IPS DF 6.9 (cell line): ENCODE data around the gene TGFBR3L.
"Not testable (repeated sequence)": the region's sequence is repeated elsewhere in the genome, so short reads cannot be mapped to it uniquely, and the experiment has no call there.

Source experiments
- DNase-seq: peaks from one replicate; pipeline ENCODE4 v3.0.0-alpha.2; 2013; ENCODE audit warnings: low read depth, low spot score
- H3K27ac ChIP-seq: one replicate; pipeline ENCODE4 v1.5.1; 2013; ENCODE audit warnings: low read length, control low read depth
- H3K27me3 ChIP-seq: 2 replicates; pipeline ENCODE4 v1.6.1; 2013; ENCODE audit warnings: mild to moderate bottlenecking, low read length; ENCODE audit not compliant: control insufficient read depth, insufficient read depth
- H3K36me3 ChIP-seq: 2 replicates; pipeline ENCODE4 v1.6.1; 2013; ENCODE audit warnings: low read length; ENCODE audit not compliant: control insufficient read depth, insufficient read depth
- H3K4me1 ChIP-seq: 2 replicates; pipeline ENCODE4 v1.6.1; 2013; ENCODE audit warnings: low read length; ENCODE audit not compliant: control insufficient read depth, insufficient read depth
- H3K4me3 ChIP-seq: 2 replicates; pipeline ENCODE4 v1.5.1; 2013; ENCODE audit warnings: mild to moderate bottlenecking, low read length
- H3K9me3 ChIP-seq: 2 replicates; pipeline ENCODE4 v1.6.1; 2013; ENCODE audit warnings: low read length, inconsistent platforms; ENCODE audit not compliant: control insufficient read depth, insufficient read depth
- WGBS: extraction: QIAGEN DNeasy Blood & Tissue Kit; methylation state at CpG from one replicate; pipeline ENCODE4 v1.1.7; 2013; ENCODE audit warnings: mixed read lengths, missing lambda C conversion rate; ENCODE audit not compliant: insufficient read length, insufficient coverage; 5-methylcytosine and 5-hydroxymethylcytosine counted together

The TGFBR3L gene

DNA sequence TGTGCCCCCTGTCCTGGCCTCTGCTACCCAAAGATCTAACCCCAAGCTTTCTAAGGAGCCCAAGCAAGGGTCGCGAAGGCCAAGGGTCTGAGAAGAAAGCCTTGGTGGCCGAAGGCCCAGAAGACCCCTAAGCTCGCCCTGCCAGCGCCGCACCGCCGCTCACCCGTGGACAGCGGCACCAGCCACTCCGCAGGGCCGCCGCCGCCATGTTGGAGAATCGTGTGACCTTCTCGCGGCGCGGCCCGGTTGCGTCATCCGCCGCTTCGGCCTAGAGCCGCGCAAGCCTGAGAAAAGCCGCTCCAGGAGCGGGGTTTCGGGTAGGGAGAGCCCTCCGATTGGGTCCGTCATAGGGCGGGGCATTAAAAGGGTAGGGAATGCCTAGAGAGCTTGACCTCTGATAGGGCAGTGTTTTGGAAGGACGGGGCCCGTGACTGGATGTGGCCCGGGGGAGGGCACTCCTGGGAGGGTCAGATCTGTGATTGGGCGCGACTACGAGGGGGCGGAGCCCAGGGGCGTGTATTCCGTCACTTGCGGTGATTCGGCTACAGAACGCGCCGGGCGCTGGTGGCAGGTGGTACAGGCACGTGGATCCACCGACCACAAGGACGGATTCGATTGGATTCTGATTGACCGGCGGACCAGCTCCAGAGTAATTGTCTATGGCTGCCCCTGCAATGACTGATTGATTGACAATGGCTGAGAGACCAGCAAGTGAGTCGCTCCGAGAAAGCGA is 29.0 kb downstream of the TGFBR3L start, which contains the start of gene TIMM44:
Gene TIMM44, minus strand, starts transcription at position 223 of the 733 bp plus-strand sequence. Its CDS starts 15 bp downstream, at position 208.
- Histone ChIP-seq H3K36me3 (peaks cover 7% of the 10 kb centered on the region; the same call in 1 of the 2 replicates), H3K4me1 (no peaks in the 10 kb centered on the region), H3K4me3 (peak within 1 kb of the TSS; percentile 67), H3K9me3 (no peaks in the 10 kb centered on the region), H3K27me3 (no peaks in the 10 kb centered on the region), H3K27ac (no peak within 1 kb of the TSS)
- DNase-seq, result peak; percentile 99
- no CpG with 5 or more reads among the region's 56 CpGs for WGBS

DNA sequence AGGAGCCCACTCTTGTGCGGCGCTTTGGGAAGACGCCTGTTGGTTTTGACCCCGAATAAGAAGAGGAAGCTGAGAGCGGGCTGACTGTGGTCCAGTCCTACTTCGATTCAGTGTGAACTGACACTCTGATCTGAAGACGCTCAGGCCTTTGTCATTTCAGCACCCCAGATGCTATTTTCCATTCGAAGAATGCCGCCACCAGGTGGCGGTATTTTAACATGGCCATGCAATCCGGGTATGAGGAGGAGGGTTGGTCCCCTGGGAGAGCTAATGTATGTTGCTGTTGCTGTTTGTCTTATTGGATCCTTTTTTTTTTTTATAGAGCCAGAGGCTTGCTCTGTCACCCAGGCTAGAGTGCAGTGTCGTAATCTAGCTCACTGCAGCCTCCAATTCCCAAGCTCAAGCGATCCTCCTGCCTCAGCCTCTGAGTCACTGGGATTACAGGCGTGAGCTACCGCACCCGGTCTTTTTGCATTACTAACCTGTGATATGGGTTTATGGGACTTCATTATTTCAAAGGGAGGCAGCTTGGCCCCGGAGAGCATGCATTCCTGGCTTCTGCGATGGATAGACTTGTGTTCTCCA is 29.6 kb downstream of the TGFBR3L start:
- no peaks in the 10 kb centered on the region for H3K4me1 ChIP-seq
- WGBS, result no CpG with 5 or more reads among the region's 18 CpGs

DNA sequence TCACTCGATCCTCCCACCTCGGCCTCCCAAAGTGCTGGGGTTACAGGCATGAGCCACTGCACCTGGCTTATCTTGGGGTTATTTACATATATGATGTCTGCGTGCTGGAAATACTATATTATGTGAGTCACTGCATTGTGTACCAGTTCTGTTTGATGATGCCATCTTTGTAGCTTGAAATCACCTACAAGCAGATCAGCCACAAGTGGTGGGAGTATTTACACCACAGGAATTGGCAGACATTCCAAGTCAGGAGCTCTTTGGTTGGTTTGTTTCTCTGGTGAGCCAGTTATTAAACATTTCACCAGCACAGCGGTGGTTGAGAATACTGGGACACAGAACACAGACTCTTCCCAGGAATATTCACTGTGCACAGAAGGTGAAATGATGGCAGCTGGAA is 33.3 kb downstream of the TGFBR3L start:
- WGBS, result no CpG with 5 or more reads among the region's 4 CpGs
- no peak for DNase-seq

More for the DNA sequence above, 29.6 kb downstream of the TGFBR3L start:
- DNase-seq, result no peak
- H3K9me3 ChIP-seq, result no peaks in the 10 kb centered on the region
- no peaks in the 10 kb centered on the region for H3K27me3 ChIP-seq
- peaks cover 7% of the 10 kb centered on the region; the same call in 1 of the 2 replicates for H3K36me3 ChIP-seq
- peak overlapping the region; percentile 36; the same call in 1 of the 2 replicates for H3K4me3 ChIP-seq
- no peak overlapping the region for H3K27ac ChIP-seq

DNA sequence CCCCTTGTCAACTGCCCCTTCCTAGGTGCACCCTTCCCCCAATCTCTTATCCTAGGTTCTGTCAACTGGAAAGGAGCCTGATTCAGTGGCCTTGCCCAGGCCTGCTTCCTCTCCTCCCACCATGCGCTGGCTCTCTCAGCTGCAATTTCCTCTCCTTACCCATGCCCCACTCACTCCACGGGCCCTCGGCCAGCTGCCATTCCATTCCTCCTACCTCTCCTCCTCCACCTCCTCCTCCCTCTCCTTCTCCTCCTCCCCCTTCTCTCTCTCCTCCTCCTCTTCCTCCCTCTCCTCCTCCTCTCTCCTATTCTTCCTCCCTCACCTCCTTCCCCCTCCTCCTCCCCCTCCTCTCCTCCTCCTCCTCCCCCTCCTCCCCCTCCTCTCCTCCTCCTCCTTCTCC is 38.4 kb downstream of the TGFBR3L start:
- no peaks in the 10 kb centered on the region for H3K36me3 ChIP-seq
- H3K27ac ChIP-seq, result no peak overlapping the region
- peaks cover 6% of the 10 kb centered on the region; the same call in 1 of the 2 replicates for H3K4me1 ChIP-seq
- H3K4me3 ChIP-seq, result no peak overlapping the region
- DNase-seq, result no peak
- no peaks in the 10 kb centered on the region for H3K9me3 ChIP-seq
- no peaks in the 10 kb centered on the region for H3K27me3 ChIP-seq
- no CpG with 5 or more reads among the region's 3 CpGs for WGBS

More for the DNA sequence above, 33.3 kb downstream of the TGFBR3L start:
- no peaks in the 10 kb centered on the region for H3K36me3 ChIP-seq
- H3K27me3 ChIP-seq, result no peaks in the 10 kb centered on the region
- peaks cover 2% of the 10 kb centered on the region; the same call in 1 of the 2 replicates for H3K4me1 ChIP-seq
- H3K4me3 ChIP-seq, result no peak overlapping the region
- no peak overlapping the region for H3K27ac ChIP-seq
- H3K9me3 ChIP-seq, result no peaks in the 10 kb centered on the region

DNA sequence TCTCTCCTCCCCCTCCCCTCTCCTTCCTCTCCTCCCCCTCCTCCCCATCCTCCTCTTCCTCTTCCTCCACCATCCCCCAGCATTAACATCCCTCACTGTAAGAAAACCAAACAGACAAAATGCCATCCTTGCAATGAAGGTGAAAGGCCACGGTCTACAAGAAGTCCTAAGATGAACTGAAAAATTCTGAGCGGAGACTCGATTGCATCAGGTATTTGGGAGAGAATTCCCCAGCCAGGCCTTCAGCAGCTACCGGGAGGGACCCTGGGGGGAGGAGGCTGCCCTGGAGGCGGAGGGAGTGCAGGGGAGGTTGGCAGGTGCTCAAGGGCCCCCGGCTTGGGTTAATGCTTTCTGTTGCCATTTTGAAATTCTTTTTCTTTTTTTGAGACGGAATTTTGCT is 38.9 kb downstream of the TGFBR3L start:
- Histone ChIP-seq H3K27ac (no peak overlapping the region), H3K9me3 (no peaks in the 10 kb centered on the region), H3K4me3 (no peak overlapping the region), H3K36me3 (no peaks in the 10 kb centered on the region), H3K4me1 (peaks cover 6% of the 10 kb centered on the region; the same call in 1 of the 2 replicates), H3K27me3 (no peaks in the 10 kb centered on the region)
- WGBS, result no CpG with 5 or more reads among the region's 7 CpGs
- no peak for DNase-seq

DNA sequence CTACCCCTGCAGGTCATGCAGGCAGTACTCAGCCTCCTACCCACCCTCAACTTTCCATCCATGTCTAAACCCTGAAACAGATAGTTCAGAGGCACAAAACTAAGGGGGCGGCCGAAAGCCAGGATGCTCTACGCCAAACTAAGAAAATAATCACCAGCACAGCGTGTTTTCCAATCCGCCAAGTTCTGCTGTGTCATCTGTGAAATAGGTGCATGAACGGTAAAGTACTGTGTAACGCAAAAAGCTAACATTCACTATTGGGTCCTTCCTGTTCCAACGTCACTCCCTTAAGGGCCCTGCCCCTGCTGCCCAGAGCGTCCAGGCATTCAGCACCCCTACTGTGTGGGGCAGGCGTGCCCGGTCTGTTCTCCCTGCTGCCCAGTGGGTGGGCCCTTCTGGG is 41.1 kb downstream of the TGFBR3L start:
- no peak overlapping the region for H3K4me3 ChIP-seq
- no peaks in the 10 kb centered on the region for H3K9me3 ChIP-seq
- WGBS, result no CpG with 5 or more reads among the region's 11 CpGs
- H3K27me3 ChIP-seq, result no peaks in the 10 kb centered on the region
- no peaks in the 10 kb centered on the region for H3K36me3 ChIP-seq
- no peak for DNase-seq
- H3K27ac ChIP-seq, result no peak overlapping the region
- H3K4me1 ChIP-seq, result peaks cover 6% of the 10 kb centered on the region; the same call in 1 of the 2 replicates

DNA sequence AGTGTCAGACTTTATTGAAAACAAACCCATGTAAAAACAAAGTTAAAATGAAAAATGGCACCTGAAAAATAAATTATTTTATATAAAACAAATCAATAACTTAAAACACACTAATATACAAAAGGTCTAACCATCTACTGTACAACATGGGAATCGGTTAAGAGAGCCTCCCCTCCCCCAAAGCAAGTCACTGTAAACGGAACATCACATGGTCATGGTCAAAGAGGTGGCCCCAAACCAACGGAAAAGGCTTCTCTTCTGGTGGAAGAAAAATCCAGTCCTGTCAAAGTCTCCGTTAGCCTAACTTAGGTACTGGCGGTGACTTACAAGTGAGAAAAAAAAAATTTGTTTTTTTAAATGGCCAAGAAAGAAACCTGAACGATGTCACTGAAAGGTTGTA is 44.6 kb downstream of the TGFBR3L start:
- H3K36me3 ChIP-seq, result peaks cover 16% of the 10 kb centered on the region; the same call in 1 of the 2 replicates
- H3K27me3 ChIP-seq, result no peaks in the 10 kb centered on the region
- WGBS, result no CpG with 5 or more reads among the region's 6 CpGs
- H3K4me3 ChIP-seq, result no peak overlapping the region
- peaks cover 3% of the 10 kb centered on the region; the same call in 1 of the 2 replicates for H3K4me1 ChIP-seq
- H3K27ac ChIP-seq, result no peak overlapping the region
- DNase-seq, result no peak
- H3K9me3 ChIP-seq, result no peaks in the 10 kb centered on the region

DNA sequence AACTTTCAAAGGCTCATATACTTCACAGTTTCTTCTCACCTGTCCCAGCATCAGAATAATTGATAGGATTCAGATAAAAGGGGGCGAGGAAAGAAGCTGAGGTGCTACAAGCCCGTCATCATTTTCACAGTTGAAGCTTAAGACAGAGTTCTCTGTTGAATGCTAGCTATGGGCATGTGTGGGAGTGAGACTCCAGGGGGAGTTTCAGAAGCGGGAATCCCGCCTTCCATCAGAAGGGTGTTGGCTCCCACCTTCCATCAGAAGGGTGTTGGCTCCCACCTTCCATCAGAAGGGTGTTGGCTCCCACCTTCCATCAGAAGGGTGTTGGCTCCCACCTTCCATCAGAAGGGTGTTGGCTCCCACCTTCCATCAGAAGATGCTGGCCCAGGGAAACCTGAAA is 46.5 kb downstream of the TGFBR3L start:
- not testable (repeated sequence) for DNase-seq, H3K27ac ChIP-seq, H3K27me3 ChIP-seq, H3K9me3 ChIP-seq, H3K4me1 ChIP-seq, H3K4me3 ChIP-seq
- no CpG with 5 or more reads among the region's 4 CpGs for WGBS
- H3K36me3 ChIP-seq, result peaks cover 17% of the 10 kb centered on the region; the same call in 1 of the 2 replicates

DNA sequence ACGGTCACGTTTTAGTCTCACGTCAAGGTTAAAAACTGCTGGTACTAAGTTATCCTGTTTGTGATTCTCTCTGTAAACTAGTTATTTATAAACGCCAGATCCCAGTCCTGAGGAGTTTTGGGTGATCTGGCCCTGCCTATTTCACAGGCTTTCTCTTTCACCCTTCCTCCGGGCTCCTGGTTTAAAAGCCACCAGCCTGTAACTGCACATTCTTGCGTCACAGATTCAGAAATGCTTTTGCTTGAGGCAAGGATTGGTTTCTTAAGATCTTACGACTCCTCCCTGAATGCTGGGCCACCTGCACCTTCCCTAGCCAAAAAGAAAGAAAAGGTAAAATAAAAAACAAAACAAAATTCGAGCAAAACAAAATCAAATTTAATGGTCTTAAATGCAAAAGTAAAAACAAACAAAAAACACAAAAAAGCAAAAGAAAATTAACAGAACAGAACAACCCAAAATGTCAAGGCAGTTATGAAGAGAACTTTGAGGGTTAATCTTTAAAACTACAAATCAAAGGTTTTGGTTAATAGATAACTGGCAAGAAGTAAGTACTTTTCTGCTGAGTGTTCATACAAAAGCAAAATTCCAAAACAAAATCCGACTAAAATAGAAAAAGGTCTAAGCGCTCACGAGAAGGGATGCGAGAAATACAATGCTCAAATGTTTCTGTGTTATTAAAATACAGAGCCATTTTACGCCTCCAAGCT is 47.4 kb downstream of the TGFBR3L start:
- Histone ChIP-seq H3K36me3 (peaks cover 21% of the 10 kb centered on the region), H3K4me1 (no peaks in the 10 kb centered on the region), H3K27me3 (no peaks in the 10 kb centered on the region), H3K4me3 (no peak overlapping the region), H3K27ac (no peak overlapping the region), H3K9me3 (no peaks in the 10 kb centered on the region)
- no peak for DNase-seq
- no CpG with 5 or more reads among the region's 13 CpGs for WGBS

DNA sequence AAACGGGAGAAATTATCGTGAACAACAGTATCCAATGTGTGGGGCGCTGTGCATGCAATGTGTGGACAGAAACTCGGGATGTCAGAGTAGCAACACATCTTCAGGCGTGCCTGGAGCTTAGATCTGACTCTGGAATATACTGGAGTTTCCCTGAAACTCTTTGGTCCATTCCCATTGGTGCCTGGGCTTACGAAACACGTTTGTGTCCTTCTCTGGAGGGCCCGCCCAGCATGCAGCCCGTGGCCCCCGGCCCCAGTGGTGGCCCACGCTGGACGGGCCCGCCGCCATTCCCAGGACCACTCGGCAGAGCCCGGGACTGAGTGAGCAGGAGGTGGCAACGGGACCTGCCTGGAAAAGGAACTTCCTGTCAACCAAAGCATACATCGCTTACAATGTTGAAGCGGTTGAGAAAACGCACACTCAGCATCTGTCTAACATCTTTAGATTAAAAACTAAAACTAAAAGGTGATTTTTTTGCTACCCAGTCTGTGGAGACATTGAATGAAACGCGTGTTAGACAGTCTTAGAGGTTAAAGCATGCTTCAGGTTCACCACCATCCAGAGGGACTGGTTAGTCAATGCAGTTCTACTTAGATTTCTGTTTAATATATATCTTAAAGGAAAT is 48.1 kb downstream of the TGFBR3L start:
- H3K36me3 ChIP-seq, result peaks cover 26% of the 10 kb centered on the region
- H3K9me3 ChIP-seq, result no peaks in the 10 kb centered on the region
- no peak overlapping the region for H3K27ac ChIP-seq
- no CpG with 5 or more reads among the region's 22 CpGs for WGBS
- H3K4me1 ChIP-seq, result no peaks in the 10 kb centered on the region
- H3K4me3 ChIP-seq, result no peak overlapping the region
- no peaks in the 10 kb centered on the region for H3K27me3 ChIP-seq
- no peak for DNase-seq
